ENCODE measurements around the gene IRF9. TPM values are rescaled to one million over a fixed set of nuclear protein-coding genes. Genes with fewer than 3 reads are reported as not detected.

Gene IRF9
- total and polyA plus RNA-seq, 2 of the 13 experiments (the other 11 are each of a cell fraction or from before 2014, with no cell fraction given), result 14.9 to 49.7 TPM

- TF ChIP-seq WIZ (CRISPR knock-in tag; IDR thresholded peaks at IDR 0.05), result peak; percentile 98; the same call in 1 of the 2 replicates
- peak; percentile 99 for TF ChIP-seq ZBTB4 (CRISPR knock-in tag; IDR thresholded peaks at IDR 0.05; ENCODE audit: borderline replicate concordance)
- TF ChIP-seq ZNF512 (CRISPR knock-in tag; IDR thresholded peaks at IDR 0.05), result peak; percentile 87
- peak; percentile 97 for TF ChIP-seq MXD4 (CRISPR knock-in tag; IDR thresholded peaks at IDR 0.05)
- TF ChIP-seq CAMTA2 (CRISPR knock-in tag; IDR thresholded peaks at IDR 0.05; ENCODE audit: borderline replicate concordance), result peak; percentile 97
- TF ChIP-seq ATF7 (IDR thresholded peaks at IDR 0.05), result no peak
- TF ChIP-seq ATF7 (CRISPR knock-in tag; IDR thresholded peaks at IDR 0.05), result peak; percentile 94
- TF ChIP-seq NFE2L2 (IDR thresholded peaks at IDR 0.05; ENCODE audit: low read length), result 0 out of 2 replicates have a peak, but pooled peaks have one; percentile 33
- TF ChIP-seq RFX1 (IDR thresholded peaks at IDR 0.05), result peak; percentile 93
- peak; percentile 78 for TF ChIP-seq PRDM15 (CRISPR knock-in tag; IDR thresholded peaks at IDR 0.05)
- no peak for TF ChIP-seq PCBP2 (optimal IDR thresholded peaks at IDR 0.05; ENCODE audit: low read depth, low read length, poor library complexity, severe bottlenecking)
- TF ChIP-seq MED8 (CRISPR knock-in tag; IDR thresholded peaks at IDR 0.05; ENCODE audit: insufficient replicate concordance), result no peak
- peak; percentile 99 for TF ChIP-seq ARHGAP35 (CRISPR knock-in tag; IDR thresholded peaks at IDR 0.05; ENCODE audit: borderline replicate concordance)
- TF ChIP-seq HIC2 (CRISPR knock-in tag; IDR thresholded peaks at IDR 0.05; ENCODE audit: low read depth), result peak; percentile 56
- TF ChIP-seq ZNF768 (CRISPR knock-in tag; IDR thresholded peaks at IDR 0.05), result peak; percentile 80
Observed at GRCh38 chr14:24195186-24196070, 34.4 kb downstream of the IRF9 start, which contains the start of gene TM9SF1 (continued).

Measured in HepG2 (cell line).